Measurements from ENCODE around the gene STK39.

DNA sequence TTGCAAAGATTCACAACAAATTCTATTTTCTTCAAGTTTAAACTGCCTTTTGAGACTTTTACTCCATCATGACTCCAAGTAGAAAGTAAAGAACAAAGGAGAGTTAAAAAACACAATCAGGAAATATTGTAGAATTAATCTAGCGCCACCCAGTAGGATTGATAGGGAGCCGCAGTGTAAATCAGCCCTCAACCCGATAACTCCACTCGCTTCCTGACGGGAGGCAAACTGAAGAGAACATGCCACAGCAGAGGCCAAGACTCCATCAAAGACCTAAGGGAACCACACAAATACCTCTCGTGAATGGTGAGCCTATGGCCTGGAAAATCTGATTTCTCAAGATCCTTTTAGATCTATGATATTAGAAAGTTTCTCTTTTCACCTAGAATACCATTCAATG is 319.0 kb downstream of the STK39 start:
- TF ChIP-seq, protein P1, sequence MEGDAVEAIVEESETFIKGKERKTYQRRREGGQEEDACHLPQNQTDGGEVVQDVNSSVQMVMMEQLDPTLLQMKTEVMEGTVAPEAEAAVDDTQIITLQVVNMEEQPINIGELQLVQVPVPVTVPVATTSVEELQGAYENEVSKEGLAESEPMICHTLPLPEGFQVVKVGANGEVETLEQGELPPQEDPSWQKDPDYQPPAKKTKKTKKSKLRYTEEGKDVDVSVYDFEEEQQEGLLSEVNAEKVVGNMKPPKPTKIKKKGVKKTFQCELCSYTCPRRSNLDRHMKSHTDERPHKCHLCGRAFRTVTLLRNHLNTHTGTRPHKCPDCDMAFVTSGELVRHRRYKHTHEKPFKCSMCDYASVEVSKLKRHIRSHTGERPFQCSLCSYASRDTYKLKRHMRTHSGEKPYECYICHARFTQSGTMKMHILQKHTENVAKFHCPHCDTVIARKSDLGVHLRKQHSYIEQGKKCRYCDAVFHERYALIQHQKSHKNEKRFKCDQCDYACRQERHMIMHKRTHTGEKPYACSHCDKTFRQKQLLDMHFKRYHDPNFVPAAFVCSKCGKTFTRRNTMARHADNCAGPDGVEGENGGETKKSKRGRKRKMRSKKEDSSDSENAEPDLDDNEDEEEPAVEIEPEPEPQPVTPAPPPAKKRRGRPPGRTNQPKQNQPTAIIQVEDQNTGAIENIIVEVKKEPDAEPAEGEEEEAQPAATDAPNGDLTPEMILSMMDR (IDR thresholded peaks at IDR 0.05) = no peak
- TF ChIP-seq POLR2A (IDR thresholded peaks at IDR 0.05) = no peak
